Right cardiac atrium (tissue), 5 donors: ENCODE data around the gene ABCC2. TPM values are rescaled to one million over a fixed set of nuclear protein-coding genes. Genes with fewer than 3 reads are reported as not detected.
"Not testable (repeated sequence)": the region's sequence is repeated elsewhere in the genome, so short reads cannot be mapped to it uniquely, and the experiment has no call there.

Experiments
- ATAC-seq, 2 donors: fragments of 200-7000 bp; cut with Tn5 transposase; one replicate each; pipeline versions ENCODE4 v1.8.0 to v1.9.1; 2020; ENCODE audit warnings: moderate library complexity in 2 of 2, mild to moderate bottlenecking in 1 of 2
- DNase-seq, 3 donors: peaks; one replicate each; pipeline ENCODE4 v3.0.0-alpha.2; 2020
- H3K27ac ChIP-seq: one replicate; pipeline ENCODE4 v1.5.1; 2013; ENCODE audit warnings: mild to moderate bottlenecking, low read length, control low read depth, moderate library complexity
- H3K27me3 ChIP-seq: one replicate; pipeline ENCODE4 v1.6.1; 2013; ENCODE audit not compliant: control insufficient read depth, insufficient read depth
- H3K4me1 ChIP-seq: one replicate; pipeline ENCODE4 v1.6.1; 2013; ENCODE audit warnings: low read length; ENCODE audit not compliant: control insufficient read depth, insufficient read depth
- H3K4me3 ChIP-seq: one replicate; pipeline ENCODE4 v1.5.1; 2013; ENCODE audit warnings: low read length, control low read depth
- H3K9me3 ChIP-seq: one replicate; pipeline ENCODE4 v1.6.1; 2013; ENCODE audit warnings: low read length; ENCODE audit not compliant: control insufficient read depth
- WGBS: extraction: QIAGEN DNeasy Blood & Tissue Kit; methylation state at CpG from one replicate; pipeline ENCODE4 v1.1.7; 2013; 5-methylcytosine and 5-hydroxymethylcytosine counted together
- intact Hi-C, 4 donors: fragments of 100-400 bp; cut with DNase I; formaldehyde crosslinking; loops; one replicate each; pipeline versions ENCODE4 v1.11.0 to v1.14.0; 2022 to 2023
- polyA plus RNA-seq: library from polyadenylated mRNA; stranded (reverse); fragments of 200-250 nt; gene quantifications from one replicate; pipeline ENCODE4 v1.2.3, GENCODE V29; 2013
- total RNA-seq, 4 donors: library from RNA; stranded (reverse); fragmentation: NEBNext Ultra II Directional; extraction: Animal tissue kit (Norgen Biotek cat#: 25700); gene quantifications; one replicate each; pipeline ENCODE4 v1.2.1, GENCODE V29; 2021
- donor health status: healthy with polysubstance abuse.
- donor health status: DM: no; HTN: yes; CAD: no.
- donor health status: DM: no; HTN: no; CAD: no.
- donor health status: DM: no; HTN: yes; CAD: no; lungs with severe emphysema.
- donor health status: DM: yes; HTN: yes; CAD: no.

The ABCC2 gene
- total and polyA plus RNA-seq, 5 donors: 0.17 to 0.89 (median 0.37) TPM

DNA sequence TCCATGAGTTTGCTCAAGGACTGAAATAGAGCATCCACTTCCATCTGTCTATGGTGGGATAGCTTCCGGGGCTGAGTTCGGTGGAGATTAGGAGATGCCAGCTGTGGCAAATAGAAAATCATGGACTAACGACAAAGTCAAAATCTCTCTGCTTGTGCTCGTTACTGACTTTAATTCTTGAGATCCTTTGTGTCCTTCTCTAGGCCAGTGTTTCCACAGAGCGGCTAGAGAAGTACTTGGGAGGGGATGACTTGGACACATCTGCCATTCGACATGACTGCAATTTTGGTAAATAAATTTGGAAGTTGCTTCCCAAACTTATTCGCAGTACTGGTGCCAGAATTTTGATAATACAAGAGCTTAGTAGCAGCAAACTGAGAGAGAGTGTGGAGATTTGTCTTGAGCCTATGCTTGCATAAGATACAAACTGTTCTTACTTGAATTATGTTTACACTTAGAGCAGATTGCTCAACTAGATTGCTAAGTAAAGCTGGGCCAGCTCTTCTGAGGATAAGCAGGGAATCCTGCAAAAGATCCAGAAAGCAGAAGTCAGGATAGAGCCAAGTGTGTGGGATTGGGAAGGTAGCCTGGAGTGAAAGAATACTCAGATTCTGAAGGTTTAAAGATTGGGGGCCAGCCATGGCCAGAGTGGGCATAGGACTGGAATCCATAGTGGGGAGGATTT is 27.6 kb downstream of the ABCC2 start:
- Histone ChIP-seq H3K27ac (peak overlapping the region; percentile 45), H3K4me3 (no peak overlapping the region), H3K4me1 (no peaks in the 10 kb centered on the region), H3K27me3 (no peaks in the 10 kb centered on the region), H3K9me3 (no peaks in the 10 kb centered on the region)
- DNase-seq (no peak), ATAC-seq (peak in 1 of 2 donors; percentile 68)
- 85% methylated on average over 7 of the region's 7 CpGs for WGBS
- intact Hi-C loops: no loop called here

DNA sequence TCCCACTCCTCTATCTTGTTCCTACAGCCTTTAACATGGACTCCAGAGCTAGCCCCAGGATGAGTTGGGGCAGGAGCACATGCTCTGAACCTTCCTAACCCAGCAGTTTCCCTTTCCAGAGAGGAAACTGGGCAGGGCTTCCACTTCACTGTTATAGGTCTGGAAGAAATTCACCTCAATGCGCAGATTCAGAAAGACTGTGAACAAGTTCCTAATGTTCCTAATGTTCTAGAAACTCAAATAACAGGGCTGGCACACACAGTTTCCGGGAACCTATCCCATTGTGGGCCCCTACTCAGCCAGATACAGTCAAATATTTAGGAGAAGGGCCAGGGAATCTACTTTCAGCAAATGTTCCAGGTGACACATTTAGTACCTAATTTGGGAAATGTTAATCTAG is 29.7 kb downstream of the ABCC2 start:
- no peak overlapping the region for H3K27ac ChIP-seq
- ATAC-seq: no peak
- H3K27me3 ChIP-seq: no peaks in the 10 kb centered on the region
- DNase-seq: no peak
- H3K4me3 ChIP-seq: no peak overlapping the region
- no peaks in the 10 kb centered on the region for H3K4me1 ChIP-seq
- 85% methylated on average over 2 of the region's 2 CpGs for WGBS
- intact Hi-C loops: no loop called here
- no peaks in the 10 kb centered on the region for H3K9me3 ChIP-seq

DNA sequence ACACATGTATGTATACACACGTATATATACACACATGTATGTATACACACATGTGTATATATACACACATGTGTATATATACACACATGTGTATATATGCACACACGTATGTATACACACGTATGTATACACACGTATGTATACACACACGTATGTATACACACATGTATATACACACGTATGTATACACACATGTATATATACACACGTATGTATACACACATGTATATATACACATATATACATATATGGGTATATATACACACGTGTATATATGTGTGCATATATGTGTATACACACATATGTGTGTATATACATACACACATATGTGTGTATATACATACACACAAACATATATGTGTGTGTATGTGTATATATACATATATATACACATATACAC is 31.7 kb downstream of the ABCC2 start:
- no peak overlapping the region for H3K4me3 ChIP-seq
- intact Hi-C loops: no loop called here
- no peaks in the 10 kb centered on the region for H3K27me3 ChIP-seq
- no peak for ATAC-seq
- H3K9me3 ChIP-seq: no peaks in the 10 kb centered on the region
- H3K27ac ChIP-seq: no peak overlapping the region
- H3K4me1 ChIP-seq: no peaks in the 10 kb centered on the region
- WGBS: 90% methylated on average over 5 of the region's 8 CpGs
- no peak for DNase-seq

DNA sequence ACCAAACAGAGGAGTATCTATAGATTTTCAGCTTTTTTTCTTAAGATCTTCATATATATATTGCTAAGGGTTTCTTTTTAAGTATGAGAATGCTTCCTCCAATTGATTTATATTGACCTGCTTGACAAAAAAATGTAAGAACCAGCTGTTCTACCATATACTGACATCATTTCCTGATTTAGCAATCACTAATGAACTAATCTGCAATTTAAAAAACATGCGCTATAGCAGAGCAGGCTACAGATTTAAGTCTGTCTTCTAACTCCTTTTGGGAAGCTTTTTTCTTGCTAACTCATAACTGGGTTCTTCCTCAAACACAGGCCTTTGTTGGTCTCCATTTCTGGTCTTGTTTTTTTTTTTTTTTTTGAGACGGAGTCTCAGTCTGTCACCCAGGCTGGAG is 33.2 kb downstream of the ABCC2 start:
- no peak for DNase-seq
- intact Hi-C loops: no loop called here
- no peaks in the 10 kb centered on the region for H3K27me3 ChIP-seq
- 78% methylated on average over 2 of the region's 2 CpGs for WGBS
- no peak overlapping the region for H3K27ac ChIP-seq
- H3K4me1 ChIP-seq: no peaks in the 10 kb centered on the region
- H3K4me3 ChIP-seq: no peak overlapping the region
- no peak for ATAC-seq
- H3K9me3 ChIP-seq: no peaks in the 10 kb centered on the region

DNA sequence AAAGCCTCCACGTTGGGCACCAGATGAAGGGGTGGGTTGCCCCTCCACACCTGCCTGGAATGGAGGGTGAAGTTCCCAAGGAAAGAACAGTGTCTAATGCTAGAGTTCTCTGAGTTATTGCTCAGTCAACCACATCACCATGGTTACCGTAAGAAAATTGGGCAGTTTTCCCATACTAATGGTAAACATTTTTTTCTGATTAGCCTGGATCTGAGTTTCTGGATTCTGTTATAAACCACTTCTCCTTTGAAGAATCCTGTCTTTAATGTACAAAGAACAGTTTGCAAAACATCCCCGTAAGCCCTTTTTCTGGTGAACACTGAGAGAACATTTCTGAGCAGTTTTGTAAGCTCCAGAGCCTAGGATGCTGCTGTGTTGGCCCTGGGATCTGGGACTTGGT is 45.5 kb downstream of the ABCC2 start:
- Histone ChIP-seq H3K4me1 (no peaks in the 10 kb centered on the region), H3K27me3 (no peaks in the 10 kb centered on the region), H3K9me3 (peaks cover 2% of the 10 kb centered on the region), H3K27ac (no peak overlapping the region), H3K4me3 (no peak overlapping the region)
- DNase-seq (no peak), ATAC-seq (no peak)
- 89% methylated on average over 3 of the region's 3 CpGs for WGBS
- intact Hi-C loops: no loop called here

DNA sequence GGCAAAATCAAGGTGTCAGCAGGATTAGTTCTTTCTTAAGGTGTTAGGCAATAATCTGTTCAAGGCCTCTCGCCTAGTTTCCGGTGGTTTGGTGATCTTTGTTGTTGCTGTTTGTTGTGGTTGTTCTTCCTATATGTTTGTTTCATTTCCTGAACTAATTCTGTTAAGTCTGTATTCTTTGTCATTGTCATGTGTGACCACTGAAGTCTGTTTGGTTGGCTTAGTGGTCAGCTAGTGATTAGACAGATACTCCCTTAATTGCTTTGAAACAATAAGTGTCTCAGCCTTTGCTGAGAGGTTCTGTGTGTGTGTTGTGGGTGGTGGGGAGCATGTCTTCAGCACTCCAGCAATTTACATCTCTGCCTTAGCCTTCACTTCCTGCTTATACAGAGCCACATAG is 46.0 kb downstream of the ABCC2 start:
- no peak overlapping the region for H3K27ac ChIP-seq
- no peaks in the 10 kb centered on the region for H3K27me3 ChIP-seq
- DNase-seq (no peak), ATAC-seq (no peak)
- H3K9me3 ChIP-seq: peaks cover 2% of the 10 kb centered on the region
- WGBS: 91% methylated on average over 2 of the region's 2 CpGs
- no peak overlapping the region for H3K4me3 ChIP-seq
- H3K4me1 ChIP-seq: no peaks in the 10 kb centered on the region
- intact Hi-C loops: no loop called here

DNA sequence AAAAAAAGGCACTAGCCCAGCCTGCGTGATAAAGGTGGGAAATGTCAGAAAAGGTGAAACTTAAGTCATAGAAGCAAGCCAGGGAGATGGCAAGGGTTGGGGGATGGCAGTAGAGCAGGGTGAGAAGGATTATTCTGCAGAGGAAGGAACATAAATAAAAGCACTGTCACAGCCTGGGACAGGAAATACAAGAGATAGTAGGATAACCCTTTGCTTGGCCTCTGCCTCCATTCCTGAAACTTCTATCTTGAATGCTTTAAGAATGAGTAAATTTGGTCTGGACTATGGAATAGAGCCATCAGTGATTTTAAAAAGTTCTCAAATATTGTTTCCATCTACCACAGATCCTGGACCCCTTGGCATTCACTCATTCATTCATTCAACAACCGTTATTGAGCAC is 50.0 kb downstream of the ABCC2 start:
- Histone ChIP-seq H3K9me3 (peaks cover 2% of the 10 kb centered on the region), H3K4me3 (no peak overlapping the region), H3K27me3 (no peaks in the 10 kb centered on the region), H3K4me1 (no peaks in the 10 kb centered on the region), H3K27ac (no peak overlapping the region)
- DNase-seq: no peak
- 76% methylated on average over 2 of the region's 2 CpGs for WGBS
- intact Hi-C loops: no loop called here
- no peak for ATAC-seq

DNA sequence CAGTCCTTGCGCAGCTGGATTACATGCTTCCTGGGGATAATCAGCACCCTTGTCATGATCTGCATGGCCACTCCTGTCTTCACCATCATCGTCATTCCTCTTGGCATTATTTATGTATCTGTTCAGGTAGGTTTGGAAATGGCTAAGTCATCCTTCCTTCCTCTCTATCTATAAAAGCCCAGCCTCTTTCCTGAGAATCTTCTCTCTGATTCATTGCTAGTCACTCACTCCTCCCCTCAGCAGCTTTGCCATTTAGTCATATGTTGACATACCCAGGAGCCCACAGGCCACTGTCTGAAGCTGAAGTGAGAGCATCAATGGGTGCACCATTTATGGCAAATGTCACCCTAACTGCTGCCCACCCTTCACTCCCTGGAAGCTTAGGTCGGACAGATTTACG is 52.0 kb downstream of the ABCC2 start:
- H3K27me3 ChIP-seq: no peaks in the 10 kb centered on the region
- H3K4me1 ChIP-seq: no peaks in the 10 kb centered on the region
- no peak overlapping the region for H3K4me3 ChIP-seq
- no peaks in the 10 kb centered on the region for H3K9me3 ChIP-seq
- ATAC-seq (no peak), DNase-seq (no peak)
- intact Hi-C loops: no loop called here
- WGBS: 83% methylated on average over 4 of the region's 4 CpGs
- no peak overlapping the region for H3K27ac ChIP-seq

DNA sequence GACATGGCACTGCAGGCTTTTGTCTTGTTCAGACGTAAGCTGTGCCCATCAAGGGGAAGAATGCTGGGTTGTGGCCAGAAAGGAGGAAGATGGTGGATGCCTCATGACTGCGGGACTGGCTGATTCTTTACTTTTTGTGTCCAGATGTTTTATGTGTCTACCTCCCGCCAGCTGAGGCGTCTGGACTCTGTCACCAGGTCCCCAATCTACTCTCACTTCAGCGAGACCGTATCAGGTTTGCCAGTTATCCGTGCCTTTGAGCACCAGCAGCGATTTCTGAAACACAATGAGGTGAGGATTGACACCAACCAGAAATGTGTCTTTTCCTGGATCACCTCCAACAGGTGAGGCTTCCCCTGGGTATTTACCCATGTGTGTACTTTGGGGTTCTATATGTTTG is 53.5 kb downstream of the ABCC2 start:
- H3K4me1 ChIP-seq: no peaks in the 10 kb centered on the region
- ATAC-seq (no peak), DNase-seq (no peak)
- no peaks in the 10 kb centered on the region for H3K9me3 ChIP-seq
- WGBS: 68% methylated on average over 8 of the region's 8 CpGs
- no peak overlapping the region for H3K27ac ChIP-seq
- H3K27me3 ChIP-seq: no peaks in the 10 kb centered on the region
- intact Hi-C loops: no loop called here
- no peak overlapping the region for H3K4me3 ChIP-seq

DNA sequence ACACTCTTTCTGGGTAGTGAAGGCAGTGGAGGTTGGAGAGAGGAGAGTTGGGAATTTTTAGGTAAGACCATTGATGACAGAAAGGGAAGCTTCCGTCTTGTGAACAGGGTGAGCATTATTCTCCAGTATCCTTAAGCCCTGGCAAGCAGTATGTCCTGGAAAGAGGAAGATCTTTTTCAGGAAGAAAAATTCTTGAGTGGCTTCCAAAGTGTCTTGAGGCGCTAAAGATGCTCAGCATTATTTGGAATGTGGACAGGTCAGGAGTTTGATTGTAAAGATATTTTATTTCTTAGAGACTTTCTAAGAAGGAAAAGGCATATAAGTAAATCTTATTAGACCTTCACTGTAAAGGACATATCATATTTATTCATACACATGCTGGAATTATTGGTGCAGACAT is 54.3 kb downstream of the ABCC2 start:
- H3K4me3 ChIP-seq: no peak overlapping the region
- H3K4me1 ChIP-seq: no peaks in the 10 kb centered on the region
- no peak for DNase-seq
- no peaks in the 10 kb centered on the region for H3K9me3 ChIP-seq
- no peaks in the 10 kb centered on the region for H3K27me3 ChIP-seq
- intact Hi-C loops: no loop called here
- no peak overlapping the region for H3K27ac ChIP-seq
- WGBS: 76% methylated on average over 2 of the region's 2 CpGs
- no peak for ATAC-seq

DNA sequence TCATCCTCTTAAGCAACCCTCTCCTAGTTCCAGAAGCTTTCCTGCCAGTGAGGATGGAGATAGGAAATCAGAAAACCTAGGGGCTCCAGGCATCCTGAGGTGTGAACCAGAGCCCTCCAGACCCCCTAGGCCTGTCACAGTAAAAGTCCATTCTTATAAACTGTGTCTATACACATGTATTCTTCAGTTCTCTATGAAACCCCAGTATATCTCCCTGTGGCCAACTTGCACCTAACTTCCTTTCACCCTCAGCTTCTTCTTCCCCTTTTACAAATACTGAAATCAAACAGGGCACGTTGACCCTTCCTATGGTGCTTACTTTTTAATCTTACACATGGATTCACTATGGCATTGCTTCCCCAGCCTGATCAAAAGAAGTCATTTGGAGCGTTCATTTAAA is 58.4 kb downstream of the ABCC2 start:
- intact Hi-C loops: loop anchor here in 1 of 4 donors (10.0 kb wide), 1 partner anchor 174 kb away; no protein-coding TSS in a partner anchor
- not testable (repeated sequence) for H3K4me3 ChIP-seq, H3K9me3 ChIP-seq, DNase-seq, H3K4me1 ChIP-seq, H3K27ac ChIP-seq, H3K27me3 ChIP-seq, ATAC-seq
- WGBS: 75% methylated on average over 2 of the region's 2 CpGs

DNA sequence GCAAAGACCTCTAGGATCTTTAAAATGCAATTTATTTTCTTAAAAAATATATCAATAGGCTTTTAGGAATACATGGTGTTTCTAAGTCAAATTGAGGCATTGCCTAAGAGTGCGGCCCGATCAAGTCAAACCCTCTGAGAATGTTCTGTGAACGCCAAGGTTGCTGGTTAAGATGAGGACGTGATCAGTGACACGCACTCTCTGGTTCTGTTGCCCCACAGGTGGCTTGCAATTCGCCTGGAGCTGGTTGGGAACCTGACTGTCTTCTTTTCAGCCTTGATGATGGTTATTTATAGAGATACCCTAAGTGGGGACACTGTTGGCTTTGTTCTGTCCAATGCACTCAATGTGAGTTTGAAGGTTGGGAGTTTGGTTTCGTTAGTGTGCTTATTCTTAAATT is 59.3 kb downstream of the ABCC2 start:
- H3K4me1 ChIP-seq: no peaks in the 10 kb centered on the region
- H3K9me3 ChIP-seq: no peaks in the 10 kb centered on the region
- no peak overlapping the region for H3K4me3 ChIP-seq
- ATAC-seq (no peak), DNase-seq (no peak)
- intact Hi-C loops: loop anchor here in 1 of 4 donors (10.0 kb wide), 1 partner anchor 173 kb away; no protein-coding TSS in a partner anchor
- WGBS: 86% methylated on average over 7 of the region's 7 CpGs
- H3K27me3 ChIP-seq: no peaks in the 10 kb centered on the region
- H3K27ac ChIP-seq: no peak overlapping the region
